ENCODE measurements around the gene TMEM132C. TPM values are rescaled to one million over a fixed set of nuclear protein-coding genes. Genes with fewer than 3 reads are reported as not detected.

Gene TMEM132C
- total and polyA plus RNA-seq, 2 of the 4 experiments (the other 2 are of a cell fraction), result not detected

- no peak overlapping the region for H3K14ac ChIP-seq (replicated peaks; ENCODE audit: low read depth, low read length)
- H2AFZ ChIP-seq (replicated peaks; ENCODE audit: low read length, poor library complexity), result no peak overlapping the region
- H3K23ac ChIP-seq (ENCODE audit: low read depth, low read length), result no peak overlapping the region
- no peaks in the 10 kb centered on the region for H3K79me1 ChIP-seq (ENCODE audit: low read depth in 1 of 2, low read length in 2 of 2)
- no peak overlapping the region for H2AK9ac ChIP-seq (replicated peaks; ENCODE audit: low read depth, low read length, poor library complexity)
- ChIA-PET POLR2A (ENCODE audit: unreplicated experiment) (no interaction called here), CTCF (no interaction called here)
- H3K4ac ChIP-seq (ENCODE audit: low read depth, low read length), result no peak overlapping the region
- H3K56ac ChIP-seq (ENCODE audit: extremely low read depth, insufficient read depth, low read length), result no peak overlapping the region
- H2AK5ac ChIP-seq (ENCODE audit: low read depth, low read length), result no peak overlapping the region
- TF ChIP-seq POLR2A (IDR thresholded peaks at IDR 0.05; ENCODE audit: low read depth, low read length), result no peak
- TF ChIP-seq CHD1 (IDR thresholded peaks at IDR 0.05; ENCODE audit: low read depth, low read length), result no peak
- no peak for TF ChIP-seq SMC3 (IDR thresholded peaks at IDR 0.05; ENCODE audit: low read depth, low read length)
- no peak for TF ChIP-seq FOS (IDR thresholded peaks at IDR 0.05; ENCODE audit: low read depth, low read length)
- TF ChIP-seq NFE2L2 (IDR thresholded peaks at IDR 0.05; ENCODE audit: low read depth, low read length), result no peak
- TF ChIP-seq USF2 (IDR thresholded peaks at IDR 0.05; ENCODE audit: low read depth, low read length), result no peak
- no peak for TF ChIP-seq ELK1 (IDR thresholded peaks at IDR 0.05; ENCODE audit: borderline replicate concordance, low read depth, low read length)
- no peak for DNase-seq
- H3K4me1 ChIP-seq (ENCODE audit: control insufficient read depth, insufficient read depth, low read length), result no peaks in the 10 kb centered on the region
- H2BK120ac ChIP-seq (ENCODE audit: low read depth, low read length), result no peak overlapping the region
- intact Hi-C loops (cut with micrococcal nuclease) (no loop called here), in situ Hi-C loops (cut with MboI; ENCODE audit: low sequenced_read_pairs) (no loop called here), dilution Hi-C loops (cut with HindIII; ENCODE audit: low sequenced_read_pairs, unreplicated experiment) (no loop called here)
- no peak overlapping the region for H2BK15ac ChIP-seq (ENCODE audit: low read depth, low read length)
- H3K27ac ChIP-seq (ENCODE audit: insufficient read depth, low read length), result no peak overlapping the region
- no peaks in the 10 kb centered on the region for H3K27me3 ChIP-seq (ENCODE audit: control insufficient read depth, insufficient read depth, low read length)
- no peak overlapping the region for H4K91ac ChIP-seq (ENCODE audit: insufficient read depth, low read depth, low read length)
- no peak overlapping the region for H2BK20ac ChIP-seq (ENCODE audit: low read depth, low read length)
- H3K9me1 ChIP-seq (ENCODE audit: insufficient read depth, low read length), result no peaks in the 10 kb centered on the region
- no TSS peak for BruUV-seq (replicated peaks)
- H3K4me2 ChIP-seq (ENCODE audit: low read depth, low read length), result no peak overlapping the region
- no peak overlapping the region for H4K5ac ChIP-seq (ENCODE audit: low read depth, low read length)
- no peaks in the 10 kb centered on the region for H3K36me3 ChIP-seq (ENCODE audit: control insufficient read depth, insufficient read depth, low read length)
- WGBS, 2 experiments (ENCODE audit: extremely low coverage in 2 of 2, insufficient read length in 1 of 2), result 43% methylated on average over 1 of the region's 7 CpGs; no CpG with 5 or more reads in 1 of the 2 experiments
- H4K20me1 ChIP-seq (ENCODE audit: insufficient read depth, low read length), result no peaks in the 10 kb centered on the region
- no peak for ATAC-seq (ENCODE audit: low read depth)
- no peak overlapping the region for H4K8ac ChIP-seq (ENCODE audit: low read depth in 2 of 2, low read length in 2 of 2)
- no peak overlapping the region for H3K4me3 ChIP-seq (ENCODE audit: insufficient read depth, low read depth, low read length)
- H3K9me3 ChIP-seq (ENCODE audit: control insufficient read depth, insufficient read depth, low read length), result peaks cover 17% of the 10 kb centered on the region
- no peak overlapping the region for H3K18ac ChIP-seq (ENCODE audit: low read depth, low read length)
- no peak overlapping the region for H2BK5ac ChIP-seq (ENCODE audit: low read depth, low read length, poor library complexity, severe bottlenecking)
- no peak overlapping the region for H3K9ac ChIP-seq (ENCODE audit: low read depth, low read length)
These were observed 371.0 kb downstream of the TMEM132C start for GRCh38 chr12:128637642-128638606.

All from IMR-90 (cell line).